Right atrium auricular region (tissue), 2 donors: ENCODE data around the gene POU6F2. TPM values are rescaled to one million over a fixed set of nuclear protein-coding genes. Genes with fewer than 3 reads are reported as not detected.
A peak's percentile ranks its signal among the peaks of the same experiment; 100 is the strongest.

Experiments
- DNase-seq: peaks from one replicate; pipeline ENCODE4 v3.0.0-alpha.2; 2019; ENCODE audit warnings: low spot score
- H3K27ac ChIP-seq, 2 donors: fragments of 200-600 bp; sonication (generic); 1 replicate in 1 of 2; 2 replicates in 1 of 2; pipeline ENCODE4 v1.5.1; 2016 to 2019
- H3K27me3 ChIP-seq, 2 donors: fragments of 200-600 bp; sonication (generic); one replicate each; pipeline versions ENCODE4 v1.5.1 to v1.6.0; 2017 to 2019
- H3K36me3 ChIP-seq: fragments of 200-600 bp; sonication (generic); one replicate; pipeline ENCODE4 v1.5.1; 2016
- H3K4me1 ChIP-seq, 2 donors: fragments of 200-600 bp; sonication (generic); one replicate each; pipeline versions ENCODE4 v1.5.1 to v1.6.0; 2017 to 2019
- H3K4me3 ChIP-seq, 2 donors: fragments of 200-600 bp; sonication (generic); 1 replicate in 1 of 2; 2 replicates in 1 of 2; pipeline ENCODE4 v1.5.1; 2017 to 2019; ENCODE audit warnings: mild to moderate bottlenecking in 1 of 2, moderate library complexity in 1 of 2
- H3K9me3 ChIP-seq, 2 donors: fragments of 200-600 bp; sonication (generic); one replicate each; pipeline ENCODE4 v1.5.1; 2019
- total RNA-seq, 2 donors: library from RNA; depleted of rRNA; stranded (reverse); fragments of >200 nt; gene quantifications; one replicate each; pipeline ENCODE4 v1.1.0, GENCODE V29; 2016
- TF ChIP-seq, protein P1 (sequence below), 2 donors: fragments of 200-600 bp; sonication (generic); IDR thresholded peaks; one replicate each; pipeline ENCODE4 v1.5.1; 2019; ENCODE audit warnings: antibody characterized with exemption in 2 of 2

The POU6F2 gene
- total RNA-seq, 2 donors from 2014 or later = 0.85 to 1.5 TPM

GRCh38 chr7:39349452-39350123, 371.9 kb downstream of the POU6F2 start:
- H3K9me3 ChIP-seq = no peaks in the 10 kb centered on the region
- no peaks in the 10 kb centered on the region for H3K27me3 ChIP-seq
- no peak overlapping the region for H3K27ac ChIP-seq
- DNase-seq = no peak
- no peak overlapping the region for H3K4me3 ChIP-seq
- TF ChIP-seq, protein P1, sequence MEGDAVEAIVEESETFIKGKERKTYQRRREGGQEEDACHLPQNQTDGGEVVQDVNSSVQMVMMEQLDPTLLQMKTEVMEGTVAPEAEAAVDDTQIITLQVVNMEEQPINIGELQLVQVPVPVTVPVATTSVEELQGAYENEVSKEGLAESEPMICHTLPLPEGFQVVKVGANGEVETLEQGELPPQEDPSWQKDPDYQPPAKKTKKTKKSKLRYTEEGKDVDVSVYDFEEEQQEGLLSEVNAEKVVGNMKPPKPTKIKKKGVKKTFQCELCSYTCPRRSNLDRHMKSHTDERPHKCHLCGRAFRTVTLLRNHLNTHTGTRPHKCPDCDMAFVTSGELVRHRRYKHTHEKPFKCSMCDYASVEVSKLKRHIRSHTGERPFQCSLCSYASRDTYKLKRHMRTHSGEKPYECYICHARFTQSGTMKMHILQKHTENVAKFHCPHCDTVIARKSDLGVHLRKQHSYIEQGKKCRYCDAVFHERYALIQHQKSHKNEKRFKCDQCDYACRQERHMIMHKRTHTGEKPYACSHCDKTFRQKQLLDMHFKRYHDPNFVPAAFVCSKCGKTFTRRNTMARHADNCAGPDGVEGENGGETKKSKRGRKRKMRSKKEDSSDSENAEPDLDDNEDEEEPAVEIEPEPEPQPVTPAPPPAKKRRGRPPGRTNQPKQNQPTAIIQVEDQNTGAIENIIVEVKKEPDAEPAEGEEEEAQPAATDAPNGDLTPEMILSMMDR (IDR thresholded peaks at IDR 0.05) = no peak
- H3K36me3 ChIP-seq = no peaks in the 10 kb centered on the region
- H3K4me1 ChIP-seq = peaks cover 0 to 11% of the 10 kb centered on the region in 2 donors

DNA sequence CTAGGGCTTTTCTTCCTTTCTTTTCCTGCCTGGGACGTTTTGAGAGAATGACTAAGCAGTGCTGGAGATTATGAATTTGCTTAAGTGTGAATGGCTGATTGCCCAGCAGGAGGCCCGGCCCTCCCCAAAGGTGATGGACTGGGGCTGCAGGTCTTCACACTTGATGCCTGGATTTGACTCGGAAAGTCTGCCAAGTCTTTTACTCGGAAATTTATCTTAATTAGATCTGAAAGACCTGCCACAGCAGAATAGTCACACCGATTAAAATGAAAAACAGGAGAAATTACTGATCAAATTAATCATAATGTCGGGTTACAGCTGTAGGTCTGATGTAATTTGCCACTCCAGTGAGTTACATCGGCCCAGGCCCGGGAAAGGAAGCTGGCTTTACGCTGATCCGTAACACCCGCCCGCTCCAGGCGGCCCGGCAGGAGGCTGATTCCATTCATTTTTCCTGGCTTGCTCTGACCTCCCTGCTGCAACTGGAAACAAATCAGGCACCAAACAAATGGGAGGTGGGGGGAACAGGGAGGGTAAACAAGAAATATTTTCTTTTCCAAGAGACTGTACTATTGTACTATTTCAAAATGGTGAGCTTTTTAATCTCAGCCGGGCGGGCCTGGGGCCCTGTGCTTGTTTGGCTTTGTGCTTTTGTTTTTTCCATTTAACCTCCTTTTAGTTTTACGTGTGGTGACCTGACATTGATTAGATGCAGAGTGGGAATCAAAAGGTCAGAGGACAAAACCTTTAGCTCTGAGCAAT, 376.1 kb downstream of the POU6F2 start:
- Histone ChIP-seq H3K4me3 (no peak overlapping the region), H3K27me3 (no peaks in the 10 kb centered on the region), H3K9me3 (no peaks in the 10 kb centered on the region), H3K36me3 (no peaks in the 10 kb centered on the region), H3K27ac (peak overlapping the region in 1 of 2 donors; percentile 74), H3K4me1 (peaks cover 0 to 11% of the 10 kb centered on the region in 2 donors)
- TF ChIP-seq, protein P1 (IDR thresholded peaks at IDR 0.05) = no peak
- DNase-seq = no peak

DNA sequence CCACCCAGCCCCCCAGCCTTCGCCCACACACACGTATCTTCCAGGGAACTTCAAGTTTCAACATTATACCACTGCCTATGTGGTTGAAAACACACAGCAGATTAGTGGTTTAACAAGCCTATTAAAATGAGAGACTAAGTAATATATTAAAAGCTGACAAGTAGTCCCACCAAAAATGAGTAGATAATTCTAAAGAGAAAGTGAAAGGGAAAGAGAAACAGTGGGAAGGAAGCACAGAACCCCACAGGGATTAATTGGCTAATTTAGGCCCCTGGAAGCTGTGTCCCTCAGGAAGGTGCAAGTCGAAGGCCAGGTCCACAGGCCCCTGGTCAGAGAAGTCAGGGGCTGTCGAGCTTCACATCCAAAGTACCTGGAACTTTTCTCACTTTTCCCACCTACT, 378.0 kb downstream of the POU6F2 start:
- Histone ChIP-seq H3K27me3 (no peaks in the 10 kb centered on the region), H3K4me1 (peaks cover 0 to 11% of the 10 kb centered on the region in 2 donors), H3K36me3 (no peaks in the 10 kb centered on the region), H3K4me3 (no peak overlapping the region), H3K9me3 (no peaks in the 10 kb centered on the region), H3K27ac (no peak overlapping the region)
- TF ChIP-seq, protein P1 (IDR thresholded peaks at IDR 0.05) = no peak
- no peak for DNase-seq

DNA sequence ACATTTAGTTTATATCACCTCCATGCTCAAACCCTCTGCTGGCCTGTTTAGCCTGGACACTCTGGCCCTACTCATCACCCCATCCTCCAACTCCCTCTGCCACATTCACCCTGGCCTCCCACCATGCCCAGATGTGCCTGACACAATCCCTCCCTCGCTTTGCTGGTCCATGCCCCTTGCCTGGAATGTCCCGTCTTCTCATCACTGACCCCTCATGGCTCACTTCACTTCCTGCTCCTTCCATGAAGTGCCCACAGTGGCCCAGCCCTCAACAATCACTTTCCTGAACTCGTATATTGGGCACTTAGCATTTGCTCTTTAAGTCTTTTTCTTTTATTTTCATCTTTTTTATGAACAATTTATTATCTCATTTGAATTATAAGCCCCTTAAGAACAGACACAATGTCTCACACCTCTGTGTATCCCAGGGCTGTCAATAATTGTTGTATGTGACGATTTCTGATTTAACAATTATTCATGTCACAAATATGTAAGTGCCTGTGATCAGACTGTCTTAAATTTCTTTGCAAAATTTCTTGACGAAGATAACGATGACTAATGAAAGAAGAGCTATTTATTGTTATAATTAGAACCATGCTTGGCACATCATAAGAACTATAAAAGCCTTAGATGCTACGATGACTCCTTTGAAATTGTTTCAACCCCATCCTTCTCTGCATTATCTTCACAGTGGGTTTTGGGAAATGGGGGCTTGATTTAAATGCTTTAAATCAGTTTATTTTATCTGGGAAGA, 378.6 kb downstream of the POU6F2 start:
- H3K36me3 ChIP-seq = no peaks in the 10 kb centered on the region
- H3K4me1 ChIP-seq = peaks cover 0 to 11% of the 10 kb centered on the region in 2 donors
- no peaks in the 10 kb centered on the region for H3K9me3 ChIP-seq
- TF ChIP-seq, protein P1 (IDR thresholded peaks at IDR 0.05) = no peak
- H3K27me3 ChIP-seq = no peaks in the 10 kb centered on the region
- no peak overlapping the region for H3K27ac ChIP-seq
- no peak overlapping the region for H3K4me3 ChIP-seq
- DNase-seq = no peak

DNA sequence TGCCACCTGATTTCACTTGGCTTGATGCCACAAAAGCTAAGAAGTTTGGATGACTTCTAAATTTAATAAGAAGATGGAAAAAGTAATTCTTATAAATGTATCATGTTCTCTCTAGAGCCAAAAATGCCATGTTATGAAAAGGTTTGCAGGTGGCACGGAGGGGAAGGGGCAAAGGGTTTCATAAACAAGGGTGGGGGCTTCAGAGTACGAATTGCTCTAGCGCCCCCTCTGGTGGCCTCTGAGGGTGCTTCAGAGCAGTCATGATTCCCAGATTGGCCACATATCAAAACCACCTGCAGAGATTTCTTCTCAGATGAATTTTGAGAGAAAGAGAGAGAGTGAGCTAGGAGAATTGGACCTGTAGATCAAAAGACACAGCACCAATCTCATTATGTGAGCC, 379.9 kb downstream of the POU6F2 start:
- H3K27me3 ChIP-seq = no peaks in the 10 kb centered on the region
- peaks cover 0 to 11% of the 10 kb centered on the region in 2 donors for H3K4me1 ChIP-seq
- no peak overlapping the region for H3K27ac ChIP-seq
- no peaks in the 10 kb centered on the region for H3K9me3 ChIP-seq
- TF ChIP-seq, protein P1 (IDR thresholded peaks at IDR 0.05) = peak in 1 of 2 donors; percentile 29
- no peak for DNase-seq
- H3K36me3 ChIP-seq = no peaks in the 10 kb centered on the region
- H3K4me3 ChIP-seq = no peak overlapping the region
